ENCODE data around the gene WNT11.

DNA sequence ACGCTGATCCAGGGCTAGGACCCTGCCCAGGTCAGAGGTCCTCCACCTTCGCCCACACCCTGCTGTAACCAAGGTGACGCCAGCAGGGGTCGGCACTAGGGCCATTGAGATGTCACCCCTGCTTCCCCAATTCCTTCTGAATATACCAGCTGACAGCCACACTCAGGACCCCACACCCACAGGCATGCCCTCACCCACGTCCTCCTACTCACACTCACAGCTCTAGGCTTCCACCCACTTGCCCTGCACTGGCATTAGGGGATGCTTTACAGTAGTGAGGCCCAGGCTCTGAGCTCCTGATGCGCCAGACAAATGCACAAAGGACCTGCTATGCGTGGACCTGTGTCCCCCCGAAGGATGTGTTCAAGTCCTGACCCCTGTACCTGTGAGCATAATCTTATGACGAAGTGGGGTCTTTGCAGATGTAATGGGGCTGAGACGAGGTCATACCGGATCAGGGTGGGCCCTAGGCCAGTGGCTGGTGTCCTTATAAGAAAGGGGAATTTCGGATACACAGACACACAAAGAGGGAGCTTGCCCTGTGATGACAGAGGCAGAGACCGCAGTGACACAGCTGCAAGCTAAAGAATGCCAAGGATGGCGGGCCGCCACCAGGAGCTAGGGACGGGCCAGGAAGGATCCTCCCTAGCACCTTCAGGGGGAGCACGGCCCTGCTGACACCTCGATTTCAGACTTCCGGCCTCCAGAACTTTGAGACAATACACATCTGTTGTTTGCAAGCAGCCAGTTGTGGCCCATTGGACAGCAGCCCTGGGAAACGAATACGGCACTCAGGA is 11.2 kb downstream of the WNT11 start:
- TF ChIP-seq, protein P1, sequence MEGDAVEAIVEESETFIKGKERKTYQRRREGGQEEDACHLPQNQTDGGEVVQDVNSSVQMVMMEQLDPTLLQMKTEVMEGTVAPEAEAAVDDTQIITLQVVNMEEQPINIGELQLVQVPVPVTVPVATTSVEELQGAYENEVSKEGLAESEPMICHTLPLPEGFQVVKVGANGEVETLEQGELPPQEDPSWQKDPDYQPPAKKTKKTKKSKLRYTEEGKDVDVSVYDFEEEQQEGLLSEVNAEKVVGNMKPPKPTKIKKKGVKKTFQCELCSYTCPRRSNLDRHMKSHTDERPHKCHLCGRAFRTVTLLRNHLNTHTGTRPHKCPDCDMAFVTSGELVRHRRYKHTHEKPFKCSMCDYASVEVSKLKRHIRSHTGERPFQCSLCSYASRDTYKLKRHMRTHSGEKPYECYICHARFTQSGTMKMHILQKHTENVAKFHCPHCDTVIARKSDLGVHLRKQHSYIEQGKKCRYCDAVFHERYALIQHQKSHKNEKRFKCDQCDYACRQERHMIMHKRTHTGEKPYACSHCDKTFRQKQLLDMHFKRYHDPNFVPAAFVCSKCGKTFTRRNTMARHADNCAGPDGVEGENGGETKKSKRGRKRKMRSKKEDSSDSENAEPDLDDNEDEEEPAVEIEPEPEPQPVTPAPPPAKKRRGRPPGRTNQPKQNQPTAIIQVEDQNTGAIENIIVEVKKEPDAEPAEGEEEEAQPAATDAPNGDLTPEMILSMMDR (IDR thresholded peaks at IDR 0.05; ENCODE audit: low read depth, low read length, poor library complexity, severe bottlenecking), result no peak
- no peak for TF ChIP-seq EZH2phosphoT487 (IDR thresholded peaks at IDR 0.05; ENCODE audit: borderline replicate concordance, low read length)

Measured in DOHH2 (cell line).